Liver (tissue), 3 donors: Measurements from ENCODE around the gene GLS.

Experiments
- ATF3 ChIP-seq: IDR thresholded peaks from 2 replicates; pipeline ENCODE4 v1.6.1; 2016; ENCODE audit warnings: antibody characterized with exemption
- CTCF ChIP-seq: fragments of 150-350 bp; IDR thresholded peaks from 2 replicates; pipeline ENCODE4 v1.5.1; 2017; ENCODE audit warnings: improper control_type of control experiment, low read depth, low read length; ENCODE audit not compliant: missing input control
- FOXA1 ChIP-seq: IDR thresholded peaks from 2 replicates; pipeline ENCODE4 v1.6.1; 2016; ENCODE audit warnings: antibody characterized with exemption
- GABPA ChIP-seq, 2 donors: IDR thresholded peaks in 1 of 2; conservative IDR thresholded peaks in 1 of 2; 2 replicates each; pipeline ENCODE4 v1.6.1; 2016; ENCODE audit warnings: antibody characterized with exemption in 2 of 2, mild to moderate bottlenecking in 1 of 2, moderate library complexity in 1 of 2
- HNF4A ChIP-seq, 2 donors: conservative IDR thresholded peaks; 2 replicates each; pipeline ENCODE4 v1.6.1; 2016; ENCODE audit warnings: antibody characterized with exemption in 2 of 2, mild to moderate bottlenecking in 2 of 2
- HNF4G ChIP-seq: IDR thresholded peaks from 2 replicates; pipeline ENCODE4 v1.6.1; 2016; ENCODE audit warnings: antibody characterized with exemption
- JUND ChIP-seq, 2 donors: IDR thresholded peaks; 2 replicates each; pipeline ENCODE4 v1.6.1; 2016; ENCODE audit warnings: antibody characterized with exemption in 2 of 2
- MAX ChIP-seq: IDR thresholded peaks from 2 replicates; pipeline ENCODE4 v1.6.1; 2016; ENCODE audit warnings: antibody characterized with exemption
- RAD21 ChIP-seq, 2 donors: IDR thresholded peaks; 2 replicates each; pipeline ENCODE4 v1.6.1; 2016; ENCODE audit warnings: antibody characterized with exemption in 2 of 2, mild to moderate bottlenecking in 2 of 2
- SP1 ChIP-seq: IDR thresholded peaks from 2 replicates; pipeline ENCODE4 v1.6.1; 2018; ENCODE audit warnings: antibody characterized with exemption, mild to moderate bottlenecking
- TAF1 ChIP-seq: conservative IDR thresholded peaks from 2 replicates; pipeline ENCODE4 v1.6.1; 2016; ENCODE audit warnings: antibody characterized with exemption, mild to moderate bottlenecking
- TF ChIP-seq, protein P1 (sequence below): IDR thresholded peaks from 2 replicates; pipeline ENCODE4 v1.6.1; 2016; ENCODE audit warnings: antibody characterized with exemption, mild to moderate bottlenecking
- donor health status: healthy.
- donor health status: healthy.

- TF ChIP-seq CTCF (no peak), TAF1 (no peak), JUND (IDR thresholded peaks at IDR 0.05) (no peak), ATF3 (no peak), HNF4G (no peak), RAD21 (IDR thresholded peaks at IDR 0.05) (no peak), FOXA1 (no peak), MAX (no peak), SP1 (no peak), HNF4A (conservative IDR thresholded peaks at IDR 0.05) (no peak), GABPA (IDR thresholded peaks at IDR 0.05 in 1 of 2, conservative IDR thresholded peaks at IDR 0.05 in 1 of 2) (no peak)
- TF ChIP-seq, protein P1, sequence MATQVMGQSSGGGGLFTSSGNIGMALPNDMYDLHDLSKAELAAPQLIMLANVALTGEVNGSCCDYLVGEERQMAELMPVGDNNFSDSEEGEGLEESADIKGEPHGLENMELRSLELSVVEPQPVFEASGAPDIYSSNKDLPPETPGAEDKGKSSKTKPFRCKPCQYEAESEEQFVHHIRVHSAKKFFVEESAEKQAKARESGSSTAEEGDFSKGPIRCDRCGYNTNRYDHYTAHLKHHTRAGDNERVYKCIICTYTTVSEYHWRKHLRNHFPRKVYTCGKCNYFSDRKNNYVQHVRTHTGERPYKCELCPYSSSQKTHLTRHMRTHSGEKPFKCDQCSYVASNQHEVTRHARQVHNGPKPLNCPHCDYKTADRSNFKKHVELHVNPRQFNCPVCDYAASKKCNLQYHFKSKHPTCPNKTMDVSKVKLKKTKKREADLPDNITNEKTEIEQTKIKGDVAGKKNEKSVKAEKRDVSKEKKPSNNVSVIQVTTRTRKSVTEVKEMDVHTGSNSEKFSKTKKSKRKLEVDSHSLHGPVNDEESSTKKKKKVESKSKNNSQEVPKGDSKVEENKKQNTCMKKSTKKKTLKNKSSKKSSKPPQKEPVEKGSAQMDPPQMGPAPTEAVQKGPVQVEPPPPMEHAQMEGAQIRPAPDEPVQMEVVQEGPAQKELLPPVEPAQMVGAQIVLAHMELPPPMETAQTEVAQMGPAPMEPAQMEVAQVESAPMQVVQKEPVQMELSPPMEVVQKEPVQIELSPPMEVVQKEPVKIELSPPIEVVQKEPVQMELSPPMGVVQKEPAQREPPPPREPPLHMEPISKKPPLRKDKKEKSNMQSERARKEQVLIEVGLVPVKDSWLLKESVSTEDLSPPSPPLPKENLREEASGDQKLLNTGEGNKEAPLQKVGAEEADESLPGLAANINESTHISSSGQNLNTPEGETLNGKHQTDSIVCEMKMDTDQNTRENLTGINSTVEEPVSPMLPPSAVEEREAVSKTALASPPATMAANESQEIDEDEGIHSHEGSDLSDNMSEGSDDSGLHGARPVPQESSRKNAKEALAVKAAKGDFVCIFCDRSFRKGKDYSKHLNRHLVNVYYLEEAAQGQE, result no peak
These were observed 92.2 kb downstream of the GLS start for GRCh38 chr2:190972846-190973245.
